ENCODE measurements around the gene CACNA1G. TPM values are rescaled to one million over a fixed set of nuclear protein-coding genes. Genes with fewer than 3 reads are reported as not detected.

The CACNA1G gene
- total RNA-seq, 4 donors from 2014 or later, result 0.15 to 0.94 (median 0.16) TPM; not detected in 1

- H3K4me3 ChIP-seq, result no peak overlapping the region
- TF ChIP-seq POLR2A (IDR thresholded peaks at IDR 0.05), result no peak
- TF ChIP-seq CTCF (IDR thresholded peaks at IDR 0.05), result no peak
- no peak for TF ChIP-seq EP300 (IDR thresholded peaks at IDR 0.05)
- TF ChIP-seq POLR2AphosphoS5 (IDR thresholded peaks at IDR 0.05), result no peak
- no peak overlapping the region for H3K27ac ChIP-seq
- WGBS, 2 donors (ENCODE audit: low coverage in 1 of 2), result 73% methylated on average over 3 of the region's 19 CpGs; no CpG with 5 or more reads in 1 of the 2 donors
- peaks cover 16% of the 10 kb centered on the region for H3K27me3 ChIP-seq
- no peak for ATAC-seq
- H3K9me3 ChIP-seq, result no peaks in the 10 kb centered on the region
- H3K4me1 ChIP-seq, result no peaks in the 10 kb centered on the region
- no peaks in the 10 kb centered on the region for H3K36me3 ChIP-seq
Observed at GRCh38 chr17:50571681-50572080, 11.2 kb downstream of the CACNA1G start.

GRCh38 chr17:50572541-50572940, 12.0 kb downstream of the CACNA1G start:
- 100% methylated on average over 2 of the region's 20 CpGs; no CpG with 5 or more reads in 1 of the 2 donors for WGBS, 2 donors (ENCODE audit: low coverage in 1 of 2)
- TF ChIP-seq EP300 (IDR thresholded peaks at IDR 0.05), result no peak
- no peak for TF ChIP-seq CTCF (IDR thresholded peaks at IDR 0.05)
- TF ChIP-seq POLR2AphosphoS5 (IDR thresholded peaks at IDR 0.05), result no peak
- no peak for TF ChIP-seq POLR2A (IDR thresholded peaks at IDR 0.05)
- H3K4me1 ChIP-seq, result no peaks in the 10 kb centered on the region

GRCh38 chr17:50573866-50574611, 13.5 kb downstream of the CACNA1G start:
- TF ChIP-seq EP300 (IDR thresholded peaks at IDR 0.05) (no peak), POLR2A (IDR thresholded peaks at IDR 0.05) (no peak), CTCF (IDR thresholded peaks at IDR 0.05) (no peak), POLR2AphosphoS5 (IDR thresholded peaks at IDR 0.05) (no peak)
- H3K27me3 ChIP-seq, result peaks cover 3% of the 10 kb centered on the region
- no peak overlapping the region for H3K4me3 ChIP-seq
- no peak for ATAC-seq
- WGBS, 2 donors (ENCODE audit: low coverage in 1 of 2), result 93% methylated on average over 4 to 11 of the region's 12 CpGs
- H3K27ac ChIP-seq, result no peak overlapping the region
- H3K9me3 ChIP-seq, result no peaks in the 10 kb centered on the region
- no peaks in the 10 kb centered on the region for H3K4me1 ChIP-seq
- no peaks in the 10 kb centered on the region for H3K36me3 ChIP-seq

More at GRCh38 chr17:50572541-50572940, 12.0 kb downstream of the CACNA1G start:
- Histone ChIP-seq H3K27me3 (peaks cover 7% of the 10 kb centered on the region), H3K9me3 (no peaks in the 10 kb centered on the region), H3K27ac (no peak overlapping the region), H3K4me3 (no peak overlapping the region), H3K36me3 (no peaks in the 10 kb centered on the region)
- no peak for ATAC-seq

- no peak for ATAC-seq
- TF ChIP-seq POLR2A (IDR thresholded peaks at IDR 0.05) (no peak), CTCF (IDR thresholded peaks at IDR 0.05) (no peak), POLR2AphosphoS5 (IDR thresholded peaks at IDR 0.05) (no peak), EP300 (IDR thresholded peaks at IDR 0.05) (no peak)
Observed at GRCh38 chr17:50575581-50576210, 15.2 kb downstream of the CACNA1G start.

More at GRCh38 chr17:50575581-50576210, 15.2 kb downstream of the CACNA1G start:
- no peak overlapping the region for H3K4me3 ChIP-seq
- no peak overlapping the region for H3K27ac ChIP-seq
- 100% methylated on average over 2 of the region's 33 CpGs; no CpG with 5 or more reads in 1 of the 2 donors for WGBS, 2 donors (ENCODE audit: low coverage in 1 of 2)
- H3K9me3 ChIP-seq, result no peaks in the 10 kb centered on the region
- H3K27me3 ChIP-seq, result peaks cover 8% of the 10 kb centered on the region
- no peaks in the 10 kb centered on the region for H3K4me1 ChIP-seq
- H3K36me3 ChIP-seq, result no peaks in the 10 kb centered on the region

Measured in gastroesophageal sphincter (tissue), 4 donors.